HFFc6 (cell line): ENCODE measurements around the gene PAX4. TPM values are rescaled to one million over a fixed set of nuclear protein-coding genes. Genes with fewer than 3 reads are reported as not detected.

ENCODE experiments used
- DNase-seq: peaks from one replicate; pipeline ENCODE4 v3.0.0-alpha.2; 2018
- H3K27ac Mint-ChIP-seq: 2 replicates; pipeline ENCODE4 v1.8.0; 2020; ENCODE audit warnings: mild to moderate bottlenecking, mixed read lengths
- H3K27me3 Mint-ChIP-seq: 2 replicates; pipeline ENCODE4 v1.8.0; 2021; ENCODE audit warnings: mild to moderate bottlenecking, moderate library complexity, mixed read lengths; ENCODE audit not compliant: insufficient read depth
- H3K36me3 Mint-ChIP-seq: 2 replicates; pipeline ENCODE4 v1.8.0; 2021; ENCODE audit warnings: low read depth, mixed read lengths
- H3K4me1 Mint-ChIP-seq: 2 replicates; pipeline ENCODE4 v1.8.0; 2020; ENCODE audit warnings: low read depth, mixed read lengths
- H3K4me3 Mint-ChIP-seq: 2 replicates; pipeline ENCODE4 v1.8.0; 2020; ENCODE audit warnings: mild to moderate bottlenecking, moderate library complexity, mixed read lengths
- H3K9me3 Mint-ChIP-seq: 2 replicates; pipeline ENCODE4 v1.8.0; 2020; ENCODE audit warnings: mild to moderate bottlenecking, mixed read lengths
- CTCF ChIP-seq: fragments of 200-600 bp; sonication (generic); IDR thresholded peaks from 2 replicates; pipeline ENCODE4 v1.5.0; 2021; ENCODE audit warnings: antibody characterized with exemption, mild to moderate bottlenecking
- long read RNA-seq: library from polyadenylated mRNA; unstranded; transcript quantifications from one replicate; pipeline ENCODE4 v2.0.0, GENCODE V29; 2019
- total RNA-seq, 6 experiments: library from RNA; stranded (reverse); fragmentation: NEBNext Ultra II Directional; extraction: Animal tissue kit (Norgen Biotek cat#: 25700); gene quantifications; 2 replicates in 1 of 6; 3 replicates in 5 of 6; pipeline ENCODE4 v1.2.3, GENCODE V29; 2021

The PAX4 gene
- total RNA-seq, result not detected
- long read RNA-seq, result 0 reads

GRCh38 chr7:127618042-127618441, at the start of gene PAX4:
PAX4 (minus strand) TSS chr7:127618142; CDS start chr7:127615928, 2,214 bp downstream.
- no peak within 1 kb of the TSS for H3K27ac Mint-ChIP-seq
- H3K9me3 Mint-ChIP-seq, result no peaks in the 10 kb centered on the region
- H3K27me3 Mint-ChIP-seq, result peaks cover 60% of the 10 kb centered on the region
- TF ChIP-seq CTCF, result no peak
- no peaks in the 10 kb centered on the region for H3K36me3 Mint-ChIP-seq
- H3K4me1 Mint-ChIP-seq, result no peaks in the 10 kb centered on the region; the same call in 1 of the 2 replicates
- DNase-seq, result no peak
- H3K4me3 Mint-ChIP-seq, result no peak within 1 kb of the TSS

GRCh38 chr7:127667017-127667670, 49.2 kb upstream of the PAX4 start:
- peaks cover 26% of the 10 kb centered on the region for H3K36me3 Mint-ChIP-seq
- no peaks in the 10 kb centered on the region for H3K9me3 Mint-ChIP-seq
- peaks cover 64% of the 10 kb centered on the region for H3K4me1 Mint-ChIP-seq
- no peak for TF ChIP-seq CTCF
- peak overlapping the region; percentile 97 for H3K27ac Mint-ChIP-seq
- H3K27me3 Mint-ChIP-seq, result no peaks in the 10 kb centered on the region; the same call in 1 of the 2 replicates
- DNase-seq, result peak; percentile 59
- H3K4me3 Mint-ChIP-seq, result peak overlapping the region; percentile 81

- H3K9me3 Mint-ChIP-seq, result no peaks in the 10 kb centered on the region
- no peak for DNase-seq
- no peaks in the 10 kb centered on the region; the same call in 1 of the 2 replicates for H3K27me3 Mint-ChIP-seq
- H3K36me3 Mint-ChIP-seq, result peaks cover 21% of the 10 kb centered on the region
- TF ChIP-seq CTCF, result no peak
- H3K4me1 Mint-ChIP-seq, result peaks cover 67% of the 10 kb centered on the region
- peak overlapping the region; percentile 81 for H3K4me3 Mint-ChIP-seq
- peak overlapping the region; percentile 97 for H3K27ac Mint-ChIP-seq
These were observed 48.7 kb upstream of the PAX4 start for GRCh38 chr7:127666602-127667001.

GRCh38 chr7:127665922-127666321, 48.0 kb upstream of the PAX4 start:
- Mint-ChIP-seq H3K4me1 (peaks cover 73% of the 10 kb centered on the region), H3K9me3 (no peaks in the 10 kb centered on the region), H3K27me3 (no peaks in the 10 kb centered on the region; the same call in 1 of the 2 replicates), H3K36me3 (peaks cover 21% of the 10 kb centered on the region), H3K4me3 (peak overlapping the region; percentile 81), H3K27ac (peak overlapping the region; percentile 97)
- no peak for DNase-seq
- no peak for TF ChIP-seq CTCF

GRCh38 chr7:127658970-127659630, 41.2 kb upstream of the PAX4 start:
- Mint-ChIP-seq H3K27ac (no peak overlapping the region), H3K36me3 (peaks cover 21% of the 10 kb centered on the region), H3K4me1 (peaks cover 69% of the 10 kb centered on the region), H3K4me3 (no peak overlapping the region), H3K9me3 (no peaks in the 10 kb centered on the region), H3K27me3 (peaks cover 1% of the 10 kb centered on the region; the same call in 1 of the 2 replicates)
- no peak for TF ChIP-seq CTCF
- no peak for DNase-seq
